Ishikawa (cell line): Measurements from ENCODE around the gene SLC17A5.

Experiments
- EP300 ChIP-seq: IDR thresholded peaks from 2 replicates; pipeline ENCODE4 v1.6.1; 2012; ENCODE audit warnings: borderline replicate concordance
- ZBTB7A ChIP-seq: IDR thresholded peaks from 2 replicates; pipeline ENCODE4 v1.6.1; 2012; ENCODE audit warnings: low read depth
- TF ChIP-seq, protein P1 (sequence below): IDR thresholded peaks from 2 replicates; pipeline ENCODE4 v1.6.1; 2012

DNA sequence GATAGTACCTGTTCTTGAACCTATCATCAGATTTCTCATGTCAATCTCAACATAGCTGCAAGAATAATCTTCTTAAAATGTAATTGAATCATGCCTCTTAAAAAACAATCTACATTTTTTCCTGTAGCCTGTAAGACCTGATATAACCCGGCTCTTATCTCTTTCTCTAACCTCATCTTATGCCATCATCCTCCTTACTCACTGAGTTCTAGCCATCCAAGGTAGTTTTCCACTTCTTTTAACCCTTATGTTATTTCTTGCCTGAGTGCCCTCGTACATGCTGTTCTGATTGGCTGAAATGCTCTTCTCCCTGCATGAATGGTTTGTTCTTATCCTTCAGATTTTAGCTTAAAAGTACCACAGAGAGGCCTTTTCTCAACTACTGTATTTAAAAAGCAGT lies 16.4 kb downstream of the SLC17A5 start:
- TF ChIP-seq EP300 (no peak), ZBTB7A (no peak)
- TF ChIP-seq, protein P1, sequence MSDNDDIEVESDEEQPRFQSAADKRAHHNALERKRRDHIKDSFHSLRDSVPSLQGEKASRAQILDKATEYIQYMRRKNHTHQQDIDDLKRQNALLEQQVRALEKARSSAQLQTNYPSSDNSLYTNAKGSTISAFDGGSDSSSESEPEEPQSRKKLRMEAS: no peak
